K562 (cell line): ENCODE measurements around the gene ANKRD13C.
"Not testable (repeated sequence)": the region's sequence is repeated elsewhere in the genome, so short reads cannot be mapped to it uniquely, and the experiment has no call there.

Source experiments
- HMGXB4 ChIP-seq: sonication (generic); formaldehyde crosslinking; IDR thresholded peaks from 2 replicates; pipeline ENCODE4 v1.8.1; 2023; ENCODE audit warnings: mild to moderate bottlenecking, missing genetic modification reagents
- SMAD3 ChIP-seq: fragments of 450-650 bp; formaldehyde crosslinking; conservative IDR thresholded peaks from 2 replicates; pipeline ENCODE4 v1.4.0; 2020; ENCODE audit warnings: mild to moderate bottlenecking
- TF ChIP-seq, protein P1 (sequence below): sonication (generic); formaldehyde crosslinking; IDR thresholded peaks from 2 replicates; pipeline ENCODE4 v1.4.0; 2020; ENCODE audit warnings: mild to moderate bottlenecking, missing genetic modification reagents

DNA sequence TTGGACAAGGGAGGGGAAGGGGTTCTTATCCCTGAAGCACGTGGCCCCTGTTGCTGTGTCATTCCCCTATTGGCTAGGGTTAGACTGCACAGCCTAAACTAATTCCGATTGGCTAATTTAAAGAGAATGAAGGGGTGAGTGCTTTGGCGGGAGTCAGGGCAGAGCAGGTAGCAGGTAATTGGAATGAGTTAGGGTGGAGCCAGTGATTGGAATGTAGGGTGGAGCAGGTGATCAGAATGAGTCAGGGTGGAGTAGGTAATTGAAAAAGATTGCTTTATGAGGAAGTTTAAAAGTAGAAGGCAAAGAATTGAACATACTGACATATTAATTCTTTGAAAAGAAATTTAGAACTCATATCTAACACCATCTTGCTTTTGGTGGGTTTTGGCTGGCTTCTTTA, 12.5 kb upstream of the ANKRD13C start:
- TF ChIP-seq, protein P1, sequence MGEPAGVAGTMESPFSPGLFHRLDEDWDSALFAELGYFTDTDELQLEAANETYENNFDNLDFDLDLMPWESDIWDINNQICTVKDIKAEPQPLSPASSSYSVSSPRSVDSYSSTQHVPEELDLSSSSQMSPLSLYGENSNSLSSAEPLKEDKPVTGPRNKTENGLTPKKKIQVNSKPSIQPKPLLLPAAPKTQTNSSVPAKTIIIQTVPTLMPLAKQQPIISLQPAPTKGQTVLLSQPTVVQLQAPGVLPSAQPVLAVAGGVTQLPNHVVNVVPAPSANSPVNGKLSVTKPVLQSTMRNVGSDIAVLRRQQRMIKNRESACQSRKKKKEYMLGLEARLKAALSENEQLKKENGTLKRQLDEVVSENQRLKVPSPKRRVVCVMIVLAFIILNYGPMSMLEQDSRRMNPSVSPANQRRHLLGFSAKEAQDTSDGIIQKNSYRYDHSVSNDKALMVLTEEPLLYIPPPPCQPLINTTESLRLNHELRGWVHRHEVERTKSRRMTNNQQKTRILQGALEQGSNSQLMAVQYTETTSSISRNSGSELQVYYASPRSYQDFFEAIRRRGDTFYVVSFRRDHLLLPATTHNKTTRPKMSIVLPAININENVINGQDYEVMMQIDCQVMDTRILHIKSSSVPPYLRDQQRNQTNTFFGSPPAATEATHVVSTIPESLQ (CRISPR knock-in tag), result not testable (repeated sequence)
- TF ChIP-seq HMGXB4; SMAD3 (CRISPR knock-in tag): not testable (repeated sequence)
